ENCODE measurements around the gene KCNT1. TPM values are rescaled to one million over a fixed set of nuclear protein-coding genes. Genes with fewer than 3 reads are reported as not detected.

The KCNT1 gene
- total RNA-seq, 2 donors from 2014 or later = 0.48 TPM; not detected in 1

DNA sequence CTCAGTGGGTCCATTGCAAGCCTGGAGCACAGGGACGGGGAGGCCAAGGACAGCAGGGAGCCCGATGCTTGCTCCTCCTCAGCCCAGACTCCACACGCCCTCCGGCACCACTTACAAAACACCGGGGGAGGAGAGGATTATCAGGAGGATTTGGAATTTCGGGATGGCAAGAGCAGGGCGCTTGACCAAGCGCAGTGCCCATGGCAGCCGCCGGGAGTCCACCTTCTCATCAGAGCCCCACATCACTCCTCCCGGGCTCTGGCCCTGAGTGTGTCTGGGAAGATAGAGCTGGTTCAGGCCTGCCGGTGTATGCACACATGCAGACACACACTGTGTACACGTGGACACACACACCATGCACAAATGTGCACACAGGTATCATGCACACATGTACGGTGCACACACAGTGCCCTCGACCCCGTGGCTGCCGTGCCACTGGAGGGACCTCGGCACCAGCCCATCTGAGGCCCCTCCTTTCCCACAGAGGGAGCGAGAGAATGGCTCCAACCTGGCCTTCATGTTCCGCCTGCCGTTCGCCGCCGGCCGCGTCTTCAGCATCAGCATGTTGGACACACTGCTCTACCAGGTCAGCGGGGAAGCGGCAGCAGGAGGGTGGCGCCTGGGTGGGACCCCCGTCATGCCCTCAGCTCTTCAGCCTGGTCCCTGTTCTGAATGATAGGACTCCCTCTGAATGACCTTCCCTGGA lies 81.7 kb downstream of the KCNT1 start:
- no peaks in the 10 kb centered on the region for H3K36me3 ChIP-seq
- no peaks in the 10 kb centered on the region for H3K9me3 ChIP-seq
- TF ChIP-seq, protein P1, sequence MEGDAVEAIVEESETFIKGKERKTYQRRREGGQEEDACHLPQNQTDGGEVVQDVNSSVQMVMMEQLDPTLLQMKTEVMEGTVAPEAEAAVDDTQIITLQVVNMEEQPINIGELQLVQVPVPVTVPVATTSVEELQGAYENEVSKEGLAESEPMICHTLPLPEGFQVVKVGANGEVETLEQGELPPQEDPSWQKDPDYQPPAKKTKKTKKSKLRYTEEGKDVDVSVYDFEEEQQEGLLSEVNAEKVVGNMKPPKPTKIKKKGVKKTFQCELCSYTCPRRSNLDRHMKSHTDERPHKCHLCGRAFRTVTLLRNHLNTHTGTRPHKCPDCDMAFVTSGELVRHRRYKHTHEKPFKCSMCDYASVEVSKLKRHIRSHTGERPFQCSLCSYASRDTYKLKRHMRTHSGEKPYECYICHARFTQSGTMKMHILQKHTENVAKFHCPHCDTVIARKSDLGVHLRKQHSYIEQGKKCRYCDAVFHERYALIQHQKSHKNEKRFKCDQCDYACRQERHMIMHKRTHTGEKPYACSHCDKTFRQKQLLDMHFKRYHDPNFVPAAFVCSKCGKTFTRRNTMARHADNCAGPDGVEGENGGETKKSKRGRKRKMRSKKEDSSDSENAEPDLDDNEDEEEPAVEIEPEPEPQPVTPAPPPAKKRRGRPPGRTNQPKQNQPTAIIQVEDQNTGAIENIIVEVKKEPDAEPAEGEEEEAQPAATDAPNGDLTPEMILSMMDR (IDR thresholded peaks at IDR 0.05) = no peak
- no peak for DNase-seq (ENCODE audit: low spot score)
- H3K4me3 ChIP-seq = no peak overlapping the region
- no peak overlapping the region for H3K27ac ChIP-seq
- H3K4me1 ChIP-seq = no peaks in the 10 kb centered on the region
- no peaks in the 10 kb centered on the region for H3K27me3 ChIP-seq

DNA sequence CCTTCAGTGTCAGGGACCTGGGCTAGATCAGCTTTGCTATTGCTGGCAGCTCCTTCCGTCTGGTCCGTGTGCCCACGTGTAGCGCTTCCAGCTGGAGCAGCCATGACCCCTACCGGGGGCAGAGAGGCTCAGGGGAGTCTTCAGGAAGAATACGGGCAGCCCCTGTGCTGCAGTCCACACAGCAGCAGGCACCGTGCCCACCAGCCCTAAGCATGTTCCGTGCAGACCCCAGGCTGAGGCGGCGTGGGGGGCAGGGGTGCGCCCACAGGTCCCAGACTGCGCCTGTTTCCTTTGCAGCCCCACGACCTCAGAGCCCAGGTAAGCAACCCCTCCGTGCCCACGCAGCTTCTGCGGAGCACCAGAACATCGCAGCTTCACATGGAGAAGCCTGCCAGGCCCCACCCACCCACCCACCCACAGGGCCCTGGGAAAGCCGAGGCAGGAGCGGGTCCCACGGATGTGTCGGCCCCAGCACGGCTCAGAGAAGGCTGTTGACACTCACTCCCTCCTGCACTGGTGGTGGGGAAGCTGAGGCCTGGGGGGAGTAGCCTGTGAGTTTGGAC lies 83.1 kb downstream of the KCNT1 start:
- H3K36me3 ChIP-seq = no peaks in the 10 kb centered on the region
- no peaks in the 10 kb centered on the region for H3K9me3 ChIP-seq
- no peaks in the 10 kb centered on the region for H3K27me3 ChIP-seq
- no peak for DNase-seq (ENCODE audit: low spot score)
- H3K4me3 ChIP-seq = no peak overlapping the region
- no peaks in the 10 kb centered on the region for H3K4me1 ChIP-seq
- no peak overlapping the region for H3K27ac ChIP-seq
- TF ChIP-seq, protein P1 (IDR thresholded peaks at IDR 0.05) = no peak

DNA sequence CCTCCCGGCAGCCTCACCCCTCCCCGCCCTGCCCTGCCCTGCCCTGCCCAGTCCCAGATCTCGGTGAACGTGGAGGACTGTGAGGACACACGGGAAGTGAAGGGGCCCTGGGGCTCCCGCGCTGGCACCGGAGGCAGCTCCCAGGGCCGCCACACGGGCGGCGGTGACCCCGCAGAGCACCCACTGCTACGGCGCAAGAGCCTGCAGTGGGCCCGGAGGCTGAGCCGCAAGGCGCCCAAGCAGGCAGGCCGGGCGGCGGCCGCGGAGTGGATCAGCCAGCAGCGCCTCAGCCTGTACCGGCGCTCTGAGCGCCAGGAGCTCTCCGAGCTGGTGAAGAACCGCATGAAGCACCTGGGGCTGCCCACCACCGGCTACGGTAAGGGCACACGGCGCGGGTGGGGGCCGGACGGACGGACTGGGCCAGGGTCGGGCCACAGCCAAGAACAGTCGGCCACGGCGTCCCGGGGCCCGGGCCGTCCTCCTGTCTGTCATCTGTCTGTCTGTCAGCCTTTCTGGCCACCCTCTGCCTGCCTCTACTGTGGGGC lies 84.2 kb downstream of the KCNT1 start:
- Histone ChIP-seq H3K4me1 (no peaks in the 10 kb centered on the region), H3K27ac (no peak overlapping the region), H3K4me3 (no peak overlapping the region), H3K27me3 (no peaks in the 10 kb centered on the region), H3K36me3 (no peaks in the 10 kb centered on the region), H3K9me3 (no peaks in the 10 kb centered on the region)
- DNase-seq (ENCODE audit: low spot score) = no peak
- TF ChIP-seq, protein P1 (IDR thresholded peaks at IDR 0.05) = no peak

DNA sequence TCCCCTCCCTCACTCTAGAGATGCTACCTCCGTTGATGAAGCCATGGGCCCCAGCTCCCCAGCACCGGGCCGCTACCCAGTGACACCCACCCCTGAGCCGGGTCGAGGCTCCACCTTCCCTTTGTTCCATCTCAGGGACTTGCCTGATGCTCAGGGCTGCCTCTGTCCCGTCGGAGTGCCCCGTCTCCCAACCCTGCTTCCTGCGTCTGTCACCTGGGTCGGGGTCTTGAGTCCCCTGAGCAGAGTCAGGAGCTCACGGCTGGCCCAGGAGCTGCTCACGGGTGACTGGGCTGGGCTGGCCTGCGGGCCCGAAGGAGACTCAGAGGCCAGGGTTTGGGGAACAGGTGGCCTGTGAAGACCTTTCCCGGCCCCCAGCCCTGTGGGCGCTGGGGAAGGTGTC lies 85.3 kb downstream of the KCNT1 start:
- H3K9me3 ChIP-seq = no peaks in the 10 kb centered on the region
- TF ChIP-seq, protein P1 (IDR thresholded peaks at IDR 0.05) = no peak
- no peaks in the 10 kb centered on the region for H3K27me3 ChIP-seq
- no peak for DNase-seq (ENCODE audit: low spot score)
- no peak overlapping the region for H3K27ac ChIP-seq
- H3K36me3 ChIP-seq = no peaks in the 10 kb centered on the region
- H3K4me1 ChIP-seq = no peaks in the 10 kb centered on the region
- no peak overlapping the region for H3K4me3 ChIP-seq

DNA sequence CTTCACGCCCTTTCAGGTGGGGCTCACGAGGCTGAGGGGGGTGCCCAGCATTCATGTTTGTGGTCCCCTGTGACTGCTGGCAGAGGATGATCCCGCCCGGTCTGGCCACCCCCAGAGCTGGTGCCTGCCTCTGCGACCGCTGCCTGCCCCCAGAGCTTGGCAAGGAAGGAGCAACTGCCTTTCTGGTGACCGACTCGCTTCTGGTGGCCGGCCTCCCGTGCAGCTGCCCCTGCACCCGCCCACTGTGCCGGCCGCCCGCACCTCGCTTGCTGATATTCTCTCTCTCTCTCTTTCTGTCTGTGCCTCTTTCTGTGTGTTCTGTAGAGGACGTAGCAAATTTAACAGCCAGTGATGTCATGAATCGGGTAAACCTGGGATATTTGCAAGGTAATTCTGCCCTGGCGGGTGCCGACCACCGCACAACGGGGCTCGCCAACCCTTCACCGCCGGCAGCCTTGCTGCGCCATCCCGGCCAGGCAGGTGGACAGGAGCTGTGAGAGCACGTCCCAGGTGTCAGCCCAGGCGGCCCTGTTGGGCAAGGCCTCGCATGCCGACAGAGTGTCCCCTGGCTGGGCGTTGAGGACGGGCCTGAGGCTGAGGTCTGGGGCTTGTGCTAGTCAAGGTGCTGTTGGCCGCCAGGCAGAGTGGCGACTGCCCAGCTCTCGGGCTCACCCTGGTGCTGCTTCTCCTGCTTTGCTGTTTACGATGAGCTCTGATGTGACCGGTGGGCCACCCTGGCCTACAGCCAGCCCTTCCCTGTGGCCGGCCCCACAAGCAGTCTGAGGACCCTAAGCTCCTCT lies 86.0 kb downstream of the KCNT1 start:
- no peak overlapping the region for H3K27ac ChIP-seq
- TF ChIP-seq, protein P1 (IDR thresholded peaks at IDR 0.05) = no peak
- H3K4me1 ChIP-seq = no peaks in the 10 kb centered on the region
- no peak overlapping the region for H3K4me3 ChIP-seq
- no peaks in the 10 kb centered on the region for H3K27me3 ChIP-seq
- no peaks in the 10 kb centered on the region for H3K36me3 ChIP-seq
- no peaks in the 10 kb centered on the region for H3K9me3 ChIP-seq
- no peak for DNase-seq (ENCODE audit: low spot score)
